Measurements from ENCODE around the gene ZNF468. TPM values are rescaled to one million over a fixed set of nuclear protein-coding genes. Genes with fewer than 3 reads are reported as not detected.
A peak's percentile ranks its signal among the peaks of the same experiment; 100 is the strongest.
"Not testable (repeated sequence)": the region's sequence is repeated elsewhere in the genome, so short reads cannot be mapped to it uniquely, and the experiment has no call there.

The ZNF468 gene
- total RNA-seq, 1 donor from 2014 or later: 37.2 TPM

DNA sequence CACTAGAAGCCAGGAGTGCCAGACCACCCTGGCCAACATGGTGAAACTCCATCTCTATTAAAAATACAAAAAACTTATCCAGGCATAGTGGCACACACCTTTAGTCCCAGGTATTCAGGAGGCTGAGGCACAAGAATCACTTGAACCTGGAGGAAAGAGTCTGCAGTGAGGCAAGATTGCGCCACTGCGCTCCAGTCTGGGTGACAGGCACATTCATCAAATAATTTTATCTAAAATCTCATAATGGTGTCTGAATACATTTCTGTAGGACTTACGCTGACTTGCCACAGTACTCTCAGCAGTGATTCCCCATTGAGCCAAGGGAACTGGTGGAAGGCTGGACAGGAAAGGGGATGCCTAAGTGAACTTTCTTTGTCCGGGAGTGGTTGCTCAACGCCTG, 31.7 kb downstream of the ZNF468 start:
- DNase-seq (ENCODE audit: low spot score): no peak

DNA sequence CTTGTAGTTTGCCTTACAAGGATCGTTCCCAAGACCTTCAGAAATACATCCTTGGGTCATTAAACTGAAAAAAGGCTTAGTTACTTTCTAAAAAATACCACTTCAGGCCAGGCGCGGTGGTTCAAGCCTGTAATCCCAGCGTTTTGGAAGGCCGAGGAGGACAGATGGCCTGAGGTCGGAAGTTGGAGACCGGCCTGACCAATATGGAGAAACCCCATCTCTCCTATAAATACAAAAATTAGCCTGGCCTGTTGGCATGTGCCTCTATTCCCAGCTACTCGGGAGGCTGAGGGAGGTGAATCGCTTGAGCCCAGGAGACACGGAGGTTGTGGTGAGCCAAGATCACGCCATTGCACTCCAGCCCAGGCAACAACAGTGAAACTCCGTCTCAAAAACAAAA, 33.7 kb downstream of the ZNF468 start:
- DNase-seq (ENCODE audit: low spot score): no peak

- peak; percentile 68 for DNase-seq (ENCODE audit: low spot score)
These were observed 36.0 kb downstream of the ZNF468 start, which contains the start of gene ZNF28 for GRCh38 chr19:52821204-52821960. Gene ZNF28, minus strand, starts transcription at chr19:52821633. Its CDS starts 3,675 bp downstream, at chr19:52817958.

GRCh38 chr19:52820472-52821203, 36.8 kb downstream of the ZNF468 start:
- DNase-seq (ENCODE audit: low spot score): peak; percentile 44

DNA sequence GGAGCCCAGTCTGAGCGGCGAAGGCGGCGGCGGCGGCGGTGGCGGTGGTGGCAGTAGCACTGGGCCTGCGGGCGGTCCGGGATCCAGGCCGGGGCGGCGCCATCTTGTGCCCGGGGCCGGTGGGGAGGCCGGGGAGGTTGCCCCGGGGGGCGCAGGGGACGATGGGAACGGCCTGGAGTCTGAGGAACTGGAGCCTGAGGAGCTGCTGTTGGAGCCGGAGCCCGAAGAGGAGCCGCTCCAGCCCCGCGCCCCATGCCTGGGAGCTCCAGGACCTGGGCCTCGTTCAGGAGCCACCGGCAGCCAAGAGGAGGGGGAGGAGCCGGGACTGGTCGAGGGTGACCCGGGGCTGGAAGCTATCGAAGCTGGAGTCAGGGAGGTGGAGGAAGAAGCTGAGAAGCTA, 47.6 kb downstream of the ZNF468 start:
- DNase-seq (ENCODE audit: low spot score): no peak

DNA sequence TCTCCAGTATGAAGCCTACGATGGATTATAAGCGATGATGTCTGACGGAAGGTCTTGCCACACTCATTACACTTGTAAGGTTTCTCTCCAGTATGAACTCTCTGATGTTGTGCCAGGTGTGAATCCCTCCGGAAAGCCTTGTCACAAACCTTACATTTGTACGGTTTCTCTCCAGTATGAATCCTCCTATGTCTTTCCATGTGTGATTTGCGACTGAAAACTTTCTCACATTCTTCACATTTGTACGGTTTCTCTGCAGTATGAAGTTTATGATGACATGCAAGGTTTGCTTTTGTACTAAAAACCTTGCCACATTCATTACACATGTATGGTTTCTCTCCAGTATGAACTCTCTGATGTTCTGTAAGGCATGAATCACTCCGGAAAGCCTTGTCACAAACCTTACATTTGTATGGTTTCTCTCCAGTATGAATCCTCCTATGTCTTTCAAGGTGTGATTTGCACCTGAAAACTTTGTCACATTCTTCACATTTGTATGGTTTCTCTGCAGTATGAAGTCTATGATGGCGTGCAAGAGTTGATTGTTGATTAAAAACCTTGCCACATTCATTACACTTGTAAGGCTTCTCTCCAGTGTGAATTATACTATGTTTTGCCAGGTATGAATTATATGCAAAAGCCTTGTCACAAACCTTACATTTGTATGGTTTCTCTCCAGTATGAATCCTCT, 57.3 kb downstream of the ZNF468 start:
- not testable (repeated sequence) for DNase-seq (ENCODE audit: low spot score)

GRCh38 chr19:52789440-52789839, 68.0 kb downstream of the ZNF468 start:
- no peak for DNase-seq (ENCODE audit: low spot score)

Other genes starting within 250 kb of the ZNF468 start
- gene ZNF83, start 219.3 kb downstream of the ZNF468 start, total RNA-seq: 110 TPM
- gene ZNF611, start 122.6 kb downstream of the ZNF468 start, total RNA-seq: 27.9 TPM
- gene ZNF600, start 70.8 kb downstream of the ZNF468 start, total RNA-seq: 23.0 TPM
- 22.3 TPM for gene ZNF28, start 36.0 kb downstream of the ZNF468 start, total RNA-seq
- gene ZNF320, start 40.0 kb upstream of the ZNF468 start, total RNA-seq: 51.1 TPM
- gene ZNF888, start 65.8 kb upstream of the ZNF468 start, total RNA-seq: 52.4 TPM
- 25.1 TPM for gene ZNF816, start 105.3 kb upstream of the ZNF468 start, total RNA-seq
- 0.78 TPM for gene ERVV-1, start 156.3 kb upstream of the ZNF468 start, total RNA-seq
- not detected for gene ERVV-2, start 187.1 kb upstream of the ZNF468 start, total RNA-seq
- gene ZNF160, start 245.8 kb upstream of the ZNF468 start, total RNA-seq: 65.1 TPM